Mesendoderm (in vitro differentiated cells): ENCODE results near the gene CYFIP2.
A peak's percentile ranks its signal among the peaks of the same experiment; 100 is the strongest.

Source experiments
- DNase-seq: peaks from one replicate; pipeline ENCODE4 v3.0.0; 2013
- H2AK5ac ChIP-seq: 2 replicates; pipeline ENCODE4 v1.6.1; 2013; ENCODE audit warnings: low read length, inconsistent platforms
- H2BK120ac ChIP-seq: 2 replicates; pipeline ENCODE4 v1.6.1; 2013; ENCODE audit warnings: low read depth, mild to moderate bottlenecking, low read length, moderate library complexity, mixed read lengths
- H2BK15ac ChIP-seq: replicated peaks from 2 replicates; pipeline ENCODE4 v1.6.1; 2013; ENCODE audit warnings: low read depth, mild to moderate bottlenecking, moderate library complexity
- H2BK5ac ChIP-seq: 2 replicates; pipeline ENCODE4 v1.6.1; 2013; ENCODE audit warnings: low read length, inconsistent platforms
- H3K18ac ChIP-seq: 2 replicates; pipeline ENCODE4 v1.6.1; 2013; ENCODE audit warnings: mild to moderate bottlenecking, low read length, mixed read lengths
- H3K23ac ChIP-seq: one replicate; pipeline ENCODE4 v1.6.1; 2013; ENCODE audit warnings: low read length
- H3K27ac ChIP-seq: 2 replicates; pipeline ENCODE4 v1.5.1; 2013; ENCODE audit warnings: low read depth, mild to moderate bottlenecking, inconsistent platforms, low read length, moderate library complexity
- H3K27me3 ChIP-seq: 2 replicates; pipeline ENCODE4 v1.6.1; 2013; ENCODE audit warnings: low read length, control low read depth, mild to moderate bottlenecking, inconsistent platforms; ENCODE audit not compliant: insufficient read depth, poor library complexity
- H3K36me3 ChIP-seq: 2 replicates; pipeline ENCODE4 v1.6.1; 2013; ENCODE audit warnings: low read length, inconsistent platforms; ENCODE audit not compliant: control insufficient read depth, insufficient read depth
- H3K4ac ChIP-seq: one replicate; pipeline ENCODE4 v1.6.1; 2013; ENCODE audit warnings: low read depth, mild to moderate bottlenecking, low read length, moderate library complexity
- H3K4me1 ChIP-seq: 2 replicates; pipeline ENCODE4 v1.6.1; 2013; ENCODE audit warnings: low read depth, low read length, inconsistent platforms; ENCODE audit not compliant: control insufficient read depth
- H3K4me2 ChIP-seq: 2 replicates; pipeline ENCODE4 v1.6.1; 2013; ENCODE audit warnings: low read length
- H3K4me3 ChIP-seq: 2 replicates; pipeline ENCODE4 v1.5.1; 2013; ENCODE audit warnings: mild to moderate bottlenecking, low read length
- H3K56ac ChIP-seq: one replicate; pipeline ENCODE4 v1.6.1; 2013; ENCODE audit warnings: low read length
- H3K79me1 ChIP-seq: 2 replicates; pipeline ENCODE4 v1.6.1; 2013; ENCODE audit warnings: low read length, inconsistent platforms
- H3K79me2 ChIP-seq: 2 replicates; pipeline ENCODE4 v1.6.1; 2013; ENCODE audit warnings: mild to moderate bottlenecking, low read length; ENCODE audit not compliant: control insufficient read depth, insufficient read depth
- H3K9ac ChIP-seq: 2 replicates; pipeline ENCODE4 v1.6.1; 2013; ENCODE audit warnings: low read length, inconsistent platforms
- H4K5ac ChIP-seq: one replicate; pipeline ENCODE4 v1.6.1; 2013; ENCODE audit warnings: low read length
- H4K8ac ChIP-seq: one replicate; pipeline ENCODE4 v1.6.1; 2013; ENCODE audit warnings: low read depth, mild to moderate bottlenecking, control low read depth, low read length, moderate library complexity
- WGBS: extraction: QIAGEN DNeasy Blood & Tissue Kit; methylation state at CpG from one replicate; pipeline ENCODE4 v1.1.7; 2013; ENCODE audit warnings: low lambda C conversion rate, missing lambda C conversion rate; ENCODE audit not compliant: insufficient coverage; ENCODE audit errors: extremely low coverage; 5-methylcytosine and 5-hydroxymethylcytosine counted together

The CYFIP2 gene

GRCh38 chr5:157365732-157366131 lies 99.8 kb downstream of the CYFIP2 start:
- DNase-seq: no peak
- Histone ChIP-seq H3K18ac (no peak overlapping the region), H3K36me3 (no peaks in the 10 kb centered on the region), H3K56ac (no peak overlapping the region), H3K4me2 (no peak overlapping the region), H3K79me2 (no peaks in the 10 kb centered on the region), H3K27ac (no peak overlapping the region), H3K9ac (no peak overlapping the region), H3K23ac (no peak overlapping the region), H4K8ac (no peak overlapping the region), H2AK5ac (no peak overlapping the region), H3K4ac (no peak overlapping the region), H3K4me3 (no peak overlapping the region), H2BK120ac (no peak overlapping the region), H2BK15ac (no peak overlapping the region), H3K79me1 (no peaks in the 10 kb centered on the region), H2BK5ac (no peak overlapping the region), H4K5ac (no peak overlapping the region), H3K27me3 (no peaks in the 10 kb centered on the region), H3K4me1 (peaks cover under 1% of the 10 kb centered on the region)
- whole genome bisulfite sequencing: no CpG with 5 or more reads among the region's 2 CpGs

- Histone ChIP-seq H3K4me2 (no peak overlapping the region), H3K4me3 (no peak overlapping the region), H3K9ac (no peak overlapping the region), H2BK5ac (no peak overlapping the region), H3K27me3 (no peaks in the 10 kb centered on the region), H2BK120ac (no peak overlapping the region), H2AK5ac (no peak overlapping the region), H3K23ac (no peak overlapping the region), H4K5ac (no peak overlapping the region), H2BK15ac (no peak overlapping the region), H3K27ac (no peak overlapping the region), H3K4ac (peak overlapping the region; percentile 90), H3K56ac (peak overlapping the region; percentile 46), H3K18ac (peak overlapping the region; percentile 86), H3K79me2 (no peaks in the 10 kb centered on the region), H3K36me3 (no peaks in the 10 kb centered on the region), H3K79me1 (no peaks in the 10 kb centered on the region), H3K4me1 (peaks cover 3% of the 10 kb centered on the region), H4K8ac (no peak overlapping the region)
- DNase-seq: peak; percentile 85
- WGBS: no CpG with 5 or more reads among the region's 7 CpGs
Observed at GRCh38 chr5:157366741-157367674, 101.1 kb downstream of the CYFIP2 start.

GRCh38 chr5:157369507-157369906 lies 103.6 kb downstream of the CYFIP2 start:
- Histone ChIP-seq H3K4me3 (no peak overlapping the region), H2AK5ac (no peak overlapping the region), H2BK15ac (no peak overlapping the region), H4K5ac (no peak overlapping the region), H4K8ac (no peak overlapping the region), H3K9ac (no peak overlapping the region), H3K4me1 (peaks cover 3% of the 10 kb centered on the region), H3K79me2 (no peaks in the 10 kb centered on the region), H2BK120ac (no peak overlapping the region), H3K4me2 (no peak overlapping the region), H3K56ac (no peak overlapping the region), H3K36me3 (no peaks in the 10 kb centered on the region), H3K27me3 (no peaks in the 10 kb centered on the region), H3K23ac (no peak overlapping the region), H2BK5ac (no peak overlapping the region), H3K18ac (no peak overlapping the region), H3K79me1 (no peaks in the 10 kb centered on the region), H3K4ac (no peak overlapping the region), H3K27ac (no peak overlapping the region)
- WGBS: no CpG with 5 or more reads among the region's 2 CpGs
- no peak for DNase-seq

- Histone ChIP-seq H3K36me3 (no peaks in the 10 kb centered on the region), H3K9ac (no peak overlapping the region), H3K56ac (peak overlapping the region; percentile 36), H3K4me2 (no peak overlapping the region), H3K79me1 (no peaks in the 10 kb centered on the region), H2AK5ac (no peak overlapping the region), H3K27ac (peak overlapping the region; percentile 63), H3K18ac (no peak overlapping the region), H2BK5ac (no peak overlapping the region), H4K5ac (peak overlapping the region; percentile 26), H4K8ac (no peak overlapping the region), H3K79me2 (no peaks in the 10 kb centered on the region), H3K4ac (no peak overlapping the region), H2BK120ac (no peak overlapping the region), H3K27me3 (no peaks in the 10 kb centered on the region), H3K4me1 (peaks cover 3% of the 10 kb centered on the region), H2BK15ac (no peak overlapping the region), H3K4me3 (no peak overlapping the region), H3K23ac (no peak overlapping the region)
- no CpG with 5 or more reads among the region's 6 CpGs for WGBS
- peak; percentile 73 for DNase-seq
Observed at GRCh38 chr5:157370967-157371366, 105.0 kb downstream of the CYFIP2 start.

GRCh38 chr5:157371655-157372471 lies 105.9 kb downstream of the CYFIP2 start:
- Histone ChIP-seq H3K36me3 (no peaks in the 10 kb centered on the region), H3K4me3 (no peak overlapping the region), H3K23ac (no peak overlapping the region), H2BK15ac (no peak overlapping the region), H4K8ac (no peak overlapping the region), H2AK5ac (no peak overlapping the region), H2BK120ac (no peak overlapping the region), H3K56ac (no peak overlapping the region), H3K4me2 (no peak overlapping the region), H3K4me1 (peaks cover 3% of the 10 kb centered on the region), H3K79me2 (no peaks in the 10 kb centered on the region), H3K4ac (no peak overlapping the region), H3K27me3 (no peaks in the 10 kb centered on the region), H3K79me1 (no peaks in the 10 kb centered on the region), H3K18ac (no peak overlapping the region), H3K27ac (no peak overlapping the region), H2BK5ac (no peak overlapping the region), H4K5ac (no peak overlapping the region), H3K9ac (no peak overlapping the region)
- no CpG with 5 or more reads among the region's 5 CpGs for WGBS
- DNase-seq: no peak
